ENCODE data around the gene CDC20B. TPM values are rescaled to one million over a fixed set of nuclear protein-coding genes. Genes with fewer than 3 reads are reported as not detected.

Gene CDC20B
- total and polyA plus RNA-seq, 5 donors from 2014 or later, result not detected

DNA sequence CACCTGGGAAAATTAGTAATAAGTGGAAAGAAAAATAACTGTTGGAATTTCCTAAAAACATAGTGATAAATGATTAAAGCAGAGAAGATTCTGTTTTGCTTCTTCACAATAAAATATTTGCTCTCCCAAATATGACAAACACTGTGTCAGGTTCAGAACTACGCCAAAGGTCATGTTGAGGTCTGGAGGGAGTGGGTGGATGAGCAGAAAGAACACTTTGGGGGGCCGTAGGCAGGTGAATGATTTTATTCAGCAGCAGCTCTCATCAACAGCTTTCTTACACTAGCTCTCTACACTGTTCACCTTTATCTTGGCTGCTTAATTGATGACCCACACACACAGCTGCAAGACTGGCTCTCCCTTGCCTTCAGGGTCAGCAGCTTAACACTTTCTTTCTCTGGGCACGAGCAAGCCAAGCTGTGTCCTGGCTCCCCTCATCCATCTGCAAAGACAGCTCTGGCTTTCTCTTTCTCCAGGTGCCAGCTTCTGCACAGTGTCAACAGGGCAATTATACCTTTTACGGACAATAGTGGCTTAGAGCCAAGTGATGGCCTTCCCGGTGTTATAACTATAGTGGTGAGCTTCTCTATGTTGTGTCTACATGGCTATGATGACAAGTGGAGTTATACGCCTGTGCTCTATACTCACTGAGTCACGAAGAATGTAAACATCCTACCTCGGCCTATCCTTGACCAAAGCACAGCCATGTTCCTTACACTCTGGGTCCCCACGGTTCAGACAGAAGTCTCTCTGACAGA is 31.9 kb downstream of the CDC20B start:
- no peaks in the 10 kb centered on the region for H3K36me3 Mint-ChIP-seq
- no peaks in the 10 kb centered on the region for H3K4me1 ChIP-seq (ENCODE audit: control insufficient read depth, insufficient read depth, low read length, poor library complexity, severe bottlenecking)
- H3K9me3 ChIP-seq (ENCODE audit: control insufficient read depth in 2 of 2, low read length in 2 of 2), result no peaks in the 10 kb centered on the region
- H3K27ac Mint-ChIP-seq, result peak overlapping the region in 2 of 3 donors; percentile 32 to 72
- H3K4me1 Mint-ChIP-seq, result peaks cover 0 to 11% (median 6%) of the 10 kb centered on the region in 4 donors
- no peaks in the 10 kb centered on the region for H3K36me3 ChIP-seq (ENCODE audit: control insufficient read depth, insufficient read depth, low read length)
- no peak overlapping the region for H3K4me3 ChIP-seq (ENCODE audit: low read depth, low read length)
- peaks cover 0 to 3% (median 0%) of the 10 kb centered on the region in 7 donors for H3K9me3 Mint-ChIP-seq
- DNase-seq (no peak), ATAC-seq (ENCODE audit: low read depth in 2 of 2) (no peak)
- H3K27me3 ChIP-seq (ENCODE audit: control insufficient read depth, insufficient read depth, low read length), result peaks cover 11% of the 10 kb centered on the region
- H3K27me3 Mint-ChIP-seq, result peaks cover 22% of the 10 kb centered on the region
- no peak overlapping the region for H3K4me3 Mint-ChIP-seq
- H3K27ac ChIP-seq (ENCODE audit: insufficient read depth, low read length, poor library complexity, severe bottlenecking), result no peak overlapping the region

- Histone ChIP-seq H3K4me3 (ENCODE audit: low read depth, low read length) (no peak overlapping the region), H3K36me3 (ENCODE audit: control insufficient read depth, insufficient read depth, low read length) (no peaks in the 10 kb centered on the region), H3K27ac (ENCODE audit: insufficient read depth, low read length, poor library complexity, severe bottlenecking) (no peak overlapping the region), H3K9me3 (ENCODE audit: control insufficient read depth in 2 of 2, low read length in 2 of 2) (no peaks in the 10 kb centered on the region), H3K4me1 (ENCODE audit: control insufficient read depth, insufficient read depth, low read length, poor library complexity, severe bottlenecking) (no peaks in the 10 kb centered on the region), H3K27me3 (ENCODE audit: control insufficient read depth, insufficient read depth, low read length) (peaks cover 6% of the 10 kb centered on the region)
- ATAC-seq (ENCODE audit: low read depth in 2 of 2) (no peak), DNase-seq (no peak)
- Mint-ChIP-seq H3K4me1 (peaks cover 0 to 15% (median 6%) of the 10 kb centered on the region in 4 donors), H3K36me3 (no peaks in the 10 kb centered on the region), H3K27ac (no peak overlapping the region), H3K9me3 (peaks cover 0 to 8% (median 2%) of the 10 kb centered on the region in 7 donors), H3K4me3 (no peak overlapping the region), H3K27me3 (peaks cover 34% of the 10 kb centered on the region)
Observed at GRCh38 chr5:55136521-55136920, 36.5 kb downstream of the CDC20B start.

- Mint-ChIP-seq H3K4me3 (no peak overlapping the region), H3K4me1 (peaks cover 0 to 15% (median 4%) of the 10 kb centered on the region in 4 donors), H3K27ac (no peak overlapping the region), H3K9me3 (peaks cover 2 to 17% (median 7%) of the 10 kb centered on the region in 7 donors), H3K36me3 (no peaks in the 10 kb centered on the region), H3K27me3 (peaks cover 47% of the 10 kb centered on the region)
- Histone ChIP-seq H3K4me1 (ENCODE audit: control insufficient read depth, insufficient read depth, low read length, poor library complexity, severe bottlenecking) (no peaks in the 10 kb centered on the region), H3K9me3 (ENCODE audit: control insufficient read depth in 2 of 2, low read length in 2 of 2) (peaks cover 8 to 12% of the 10 kb centered on the region in 2 experiments), H3K27me3 (ENCODE audit: control insufficient read depth, insufficient read depth, low read length) (peaks cover 11% of the 10 kb centered on the region), H3K4me3 (ENCODE audit: low read depth, low read length) (no peak overlapping the region), H3K36me3 (ENCODE audit: control insufficient read depth, insufficient read depth, low read length) (no peaks in the 10 kb centered on the region), H3K27ac (ENCODE audit: insufficient read depth, low read length, poor library complexity, severe bottlenecking) (no peak overlapping the region)
- ATAC-seq (ENCODE audit: low read depth in 2 of 2) (no peak), DNase-seq (peak in 1 of 3 donors; percentile 5)
Observed at GRCh38 chr5:55134053-55134722, 38.8 kb downstream of the CDC20B start.

- Mint-ChIP-seq H3K9me3 (peaks cover 0 to 2% (median 0%) of the 10 kb centered on the region in 7 donors), H3K27ac (no peak overlapping the region), H3K36me3 (no peaks in the 10 kb centered on the region), H3K27me3 (peaks cover 16% of the 10 kb centered on the region), H3K4me3 (no peak overlapping the region), H3K4me1 (peaks cover 0 to 4% (median 0%) of the 10 kb centered on the region in 4 donors)
- ATAC-seq (ENCODE audit: low read depth in 2 of 2) (no peak), DNase-seq (no peak)
- no peak overlapping the region for H3K27ac ChIP-seq (ENCODE audit: insufficient read depth, low read length, poor library complexity, severe bottlenecking)
- peaks cover 4% of the 10 kb centered on the region for H3K27me3 ChIP-seq (ENCODE audit: control insufficient read depth, insufficient read depth, low read length)
- no peak overlapping the region for H3K4me3 ChIP-seq (ENCODE audit: low read depth, low read length)
- no peaks in the 10 kb centered on the region for H3K36me3 ChIP-seq (ENCODE audit: control insufficient read depth, insufficient read depth, low read length)
- H3K4me1 ChIP-seq (ENCODE audit: control insufficient read depth, insufficient read depth, low read length, poor library complexity, severe bottlenecking), result no peaks in the 10 kb centered on the region
- H3K9me3 ChIP-seq (ENCODE audit: control insufficient read depth in 2 of 2, low read length in 2 of 2), result no peaks in the 10 kb centered on the region
Observed at GRCh38 chr5:55123365-55123764, 49.6 kb downstream of the CDC20B start.

- Mint-ChIP-seq H3K4me1 (peaks cover 0 to 14% (median 8%) of the 10 kb centered on the region in 4 donors), H3K36me3 (no peaks in the 10 kb centered on the region), H3K9me3 (no peaks in the 10 kb centered on the region), H3K27me3 (peaks cover 4% of the 10 kb centered on the region), H3K4me3 (no peak overlapping the region), H3K27ac (peak overlapping the region in 1 of 3 donors; percentile 63)
- no peaks in the 10 kb centered on the region for H3K36me3 ChIP-seq (ENCODE audit: control insufficient read depth, insufficient read depth, low read length)
- H3K27ac ChIP-seq (ENCODE audit: insufficient read depth, low read length, poor library complexity, severe bottlenecking), result no peak overlapping the region
- no peak for ATAC-seq (ENCODE audit: low read depth in 2 of 2)
- no peak overlapping the region for H3K4me3 ChIP-seq (ENCODE audit: low read depth, low read length)
- no peaks in the 10 kb centered on the region for H3K27me3 ChIP-seq (ENCODE audit: control insufficient read depth, insufficient read depth, low read length)
- no peaks in the 10 kb centered on the region for H3K4me1 ChIP-seq (ENCODE audit: control insufficient read depth, insufficient read depth, low read length, poor library complexity, severe bottlenecking)
- no peaks in the 10 kb centered on the region for H3K9me3 ChIP-seq (ENCODE audit: control insufficient read depth in 2 of 2, low read length in 2 of 2)
- no peak for DNase-seq
Observed at GRCh38 chr5:55114061-55114460, 58.9 kb downstream of the CDC20B start.

- peaks cover 0 to 14% (median 8%) of the 10 kb centered on the region in 4 donors for H3K4me1 Mint-ChIP-seq
- Histone ChIP-seq H3K9me3 (ENCODE audit: control insufficient read depth in 2 of 2, low read length in 2 of 2) (no peaks in the 10 kb centered on the region), H3K36me3 (ENCODE audit: control insufficient read depth, insufficient read depth, low read length) (no peaks in the 10 kb centered on the region), H3K4me1 (ENCODE audit: control insufficient read depth, insufficient read depth, low read length, poor library complexity, severe bottlenecking) (no peaks in the 10 kb centered on the region), H3K27me3 (ENCODE audit: control insufficient read depth, insufficient read depth, low read length) (no peaks in the 10 kb centered on the region), H3K27ac (ENCODE audit: insufficient read depth, low read length, poor library complexity, severe bottlenecking) (no peak overlapping the region), H3K4me3 (ENCODE audit: low read depth, low read length) (no peak overlapping the region)
- H3K36me3 Mint-ChIP-seq, result no peaks in the 10 kb centered on the region
- no peaks in the 10 kb centered on the region for H3K9me3 Mint-ChIP-seq
- no peak for DNase-seq
- H3K27ac Mint-ChIP-seq, result peak overlapping the region in 2 of 3 donors; percentile 6 to 63
- H3K27me3 Mint-ChIP-seq, result peaks cover 4% of the 10 kb centered on the region
- H3K4me3 Mint-ChIP-seq, result no peak overlapping the region
- ATAC-seq (ENCODE audit: low read depth in 2 of 2), result peak in 1 of 2 donors; percentile 50
Observed at GRCh38 chr5:55113327-55113726, 59.6 kb downstream of the CDC20B start.

GRCh38 chr5:55110217-55110616 is 62.8 kb downstream of the CDC20B start:
- no peaks in the 10 kb centered on the region for H3K9me3 Mint-ChIP-seq
- H3K27ac Mint-ChIP-seq, result no peak overlapping the region
- Histone ChIP-seq H3K36me3 (ENCODE audit: control insufficient read depth, insufficient read depth, low read length) (no peaks in the 10 kb centered on the region), H3K4me3 (ENCODE audit: low read depth, low read length) (no peak overlapping the region), H3K4me1 (ENCODE audit: control insufficient read depth, insufficient read depth, low read length, poor library complexity, severe bottlenecking) (peaks cover 1% of the 10 kb centered on the region), H3K27ac (ENCODE audit: insufficient read depth, low read length, poor library complexity, severe bottlenecking) (no peak overlapping the region), H3K9me3 (ENCODE audit: control insufficient read depth in 2 of 2, low read length in 2 of 2) (no peaks in the 10 kb centered on the region), H3K27me3 (ENCODE audit: control insufficient read depth, insufficient read depth, low read length) (no peaks in the 10 kb centered on the region)
- peaks cover 0 to 22% (median 15%) of the 10 kb centered on the region in 4 donors for H3K4me1 Mint-ChIP-seq
- H3K4me3 Mint-ChIP-seq, result no peak overlapping the region
- DNase-seq, result no peak
- no peak for ATAC-seq (ENCODE audit: low read depth in 2 of 2)
- peaks cover 4% of the 10 kb centered on the region for H3K27me3 Mint-ChIP-seq
- peaks cover 8% of the 10 kb centered on the region for H3K36me3 Mint-ChIP-seq

All from CD4-positive, CD25-positive, alpha-beta regulatory T cell (primary cell).